DMS79 (cell line): ENCODE data around the gene MOB3C.

ENCODE experiments used
- DNase-seq: peaks from one replicate; lab custom pipeline; 2025; lab: John Stamatoyannopoulos, UW

Gene MOB3C

GRCh38 chr1:46638921-46639320 lies 22.3 kb upstream of the MOB3C start:
- DNase-seq, result no peak

GRCh38 chr1:46637444-46638083 lies 21.0 kb upstream of the MOB3C start:
- no peak for DNase-seq

GRCh38 chr1:46635205-46635604 lies 18.6 kb upstream of the MOB3C start:
- DNase-seq, result no peak

GRCh38 chr1:46630719-46631118 lies 14.1 kb upstream of the MOB3C start:
- no peak for DNase-seq

GRCh38 chr1:46623743-46624644 lies 7.4 kb upstream of the MOB3C start:
- DNase-seq, result no peak

DNA sequence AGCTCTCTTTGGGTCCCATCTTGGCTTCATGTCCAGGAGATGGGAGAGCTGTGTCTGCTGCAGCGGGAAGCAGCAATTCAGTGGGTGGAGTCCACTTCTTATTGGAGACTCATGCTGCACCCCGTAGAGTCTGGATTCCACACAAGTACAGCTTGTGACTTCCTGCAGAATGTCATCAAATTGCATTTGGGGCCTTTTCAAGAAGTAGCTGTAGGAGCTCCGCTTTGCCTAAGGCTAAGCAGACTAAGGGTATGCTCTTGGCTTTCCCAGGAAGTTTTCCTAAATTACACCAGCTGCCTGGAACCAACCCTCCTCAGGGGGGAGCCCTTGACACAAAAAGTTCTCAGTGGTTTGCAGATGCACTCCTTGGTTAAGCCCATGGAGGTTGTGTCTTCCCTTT lies 5.7 kb upstream of the MOB3C start:
- no peak for DNase-seq

DNA sequence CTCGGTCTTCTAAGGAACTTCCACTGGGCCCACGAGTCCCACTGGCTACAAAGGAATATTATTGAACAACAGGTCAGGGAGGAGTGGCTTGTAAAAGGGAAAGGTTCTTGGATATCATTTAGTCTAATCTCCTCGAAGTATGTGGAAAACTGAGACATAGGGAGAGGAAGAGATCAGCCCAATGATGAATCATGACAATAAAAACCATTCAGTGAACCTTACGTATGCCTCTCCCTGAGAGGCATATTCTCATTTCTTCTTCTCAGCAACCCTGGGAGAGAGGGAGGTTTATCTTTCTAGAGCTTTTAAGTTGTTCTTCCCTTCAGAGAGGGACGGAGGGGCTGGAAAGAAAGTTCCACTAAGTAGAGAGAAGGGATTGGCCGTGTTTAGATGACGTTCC lies 5.3 kb upstream of the MOB3C start:
- DNase-seq, result no peak

- no peak for DNase-seq
These were observed 3.1 kb upstream of the MOB3C start for GRCh38 chr1:46619656-46620258.

- no peak for DNase-seq
These were observed 2.3 kb upstream of the MOB3C start for GRCh38 chr1:46618754-46619415.

DNA sequence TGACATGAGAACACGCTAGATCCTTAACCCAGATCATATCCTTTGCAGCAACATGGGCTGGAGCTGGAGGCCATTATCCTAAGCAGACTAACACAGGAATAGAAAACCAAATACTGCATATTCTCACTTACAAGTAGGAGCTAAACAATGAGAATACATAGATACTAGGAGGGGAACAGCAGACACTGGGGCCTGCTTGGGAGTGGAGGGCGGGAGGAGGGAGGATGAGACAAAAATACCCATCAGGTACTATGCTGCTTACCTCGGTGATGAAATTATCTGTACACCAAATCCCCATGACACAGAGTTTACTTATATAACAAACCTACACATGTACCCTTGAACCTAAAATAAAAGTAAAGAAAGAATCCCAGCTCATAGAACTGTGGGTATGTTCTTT lies 1.2 kb upstream of the MOB3C start:
- DNase-seq, result no peak

- DNase-seq, result no peak
These were observed 643 bp upstream of the MOB3C start for GRCh38 chr1:46617108-46617800.

GRCh38 chr1:46615735-46616134 lies 876 bp downstream of the MOB3C start:
- no peak for DNase-seq

GRCh38 chr1:46615088-46615487 lies 1.5 kb downstream of the MOB3C start:
- DNase-seq, result no peak

DNA sequence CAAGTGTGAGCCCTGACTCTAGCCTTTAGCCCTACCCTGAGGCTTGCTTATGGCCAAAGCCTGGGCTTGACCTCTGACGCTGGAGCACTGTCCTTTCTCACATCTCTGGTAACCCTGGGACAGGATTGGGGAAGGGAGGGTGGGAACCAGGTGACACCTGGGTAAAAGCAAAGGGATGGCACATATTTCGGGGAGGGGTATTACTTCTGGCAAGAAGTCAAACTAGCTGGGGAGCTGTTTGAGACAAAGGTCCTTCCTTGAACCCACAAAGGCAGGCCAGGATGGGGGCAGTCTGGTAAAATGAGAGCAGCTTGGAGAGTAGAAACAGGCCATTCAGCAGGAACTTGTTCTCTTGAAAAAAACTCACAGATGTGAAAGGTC lies 2.0 kb downstream of the MOB3C start:
- no peak for DNase-seq

- DNase-seq, result no peak
These were observed 2.7 kb downstream of the MOB3C start for GRCh38 chr1:46613661-46614603.

- DNase-seq, result no peak
These were observed 3.5 kb downstream of the MOB3C start for GRCh38 chr1:46612937-46613660.

DNA sequence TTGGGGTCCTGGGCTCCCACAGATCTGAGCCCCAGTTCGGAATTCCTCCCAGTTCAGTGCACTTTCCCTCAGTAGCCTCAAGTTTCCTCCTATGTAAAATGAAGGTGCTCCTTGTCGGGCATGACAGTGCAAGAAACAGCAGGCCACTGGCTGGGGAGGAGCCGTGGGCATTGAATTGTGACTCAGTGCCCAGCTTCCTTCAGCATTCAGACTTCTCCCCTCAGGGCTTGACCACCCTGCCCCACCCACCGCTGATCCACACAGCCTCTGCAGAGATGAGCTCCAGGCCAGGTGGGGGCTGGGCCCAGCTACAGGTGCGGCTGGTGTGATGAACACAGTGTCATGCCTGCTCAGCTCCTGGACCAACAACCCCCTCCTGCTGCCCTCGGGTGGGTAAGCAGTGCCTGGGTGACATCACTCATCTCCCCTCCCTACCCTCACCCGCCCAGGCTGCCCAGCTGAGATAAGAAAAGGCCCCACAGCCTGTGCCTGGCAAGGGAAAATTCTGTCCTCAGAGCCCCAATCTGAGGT lies 4.9 kb downstream of the MOB3C start:
- no peak for DNase-seq

GRCh38 chr1:46607345-46608130 lies 9.1 kb downstream of the MOB3C start:
- DNase-seq, result no peak
